ENCODE results near the gene PDE4D.

DNA sequence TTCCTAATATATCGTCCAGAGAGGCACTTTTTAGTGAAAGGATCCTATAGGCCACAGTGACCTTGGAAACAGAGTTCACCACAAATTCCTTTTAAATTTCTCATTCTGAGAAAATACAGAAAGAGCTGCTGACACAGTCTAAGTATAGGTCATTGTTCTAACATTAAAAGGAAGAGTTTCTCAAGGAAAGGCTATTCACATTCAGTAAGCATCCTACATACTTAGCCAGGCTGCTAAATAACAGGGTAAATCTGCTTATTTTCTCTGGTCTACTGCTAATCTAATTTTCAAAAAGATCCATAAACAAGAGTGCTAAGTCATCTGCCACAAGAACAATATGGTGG lies 313.7 kb downstream of the PDE4D start:
- TF ChIP-seq FOXM1 (IDR thresholded peaks at IDR 0.05; ENCODE audit: borderline replicate concordance) (no peak), HDGF (IDR thresholded peaks at IDR 0.05; ENCODE audit: borderline replicate concordance) (no peak), FOXA1 (IDR thresholded peaks at IDR 0.05) (no peak), BHLHE40 (IDR thresholded peaks at IDR 0.05; ENCODE audit: borderline replicate concordance) (no peak), FOXK2 (IDR thresholded peaks at IDR 0.05) (no peak), SUZ12 (IDR thresholded peaks at IDR 0.05) (no peak), ZNF384 (IDR thresholded peaks at IDR 0.05) (no peak)
- TF ChIP-seq, protein P1, sequence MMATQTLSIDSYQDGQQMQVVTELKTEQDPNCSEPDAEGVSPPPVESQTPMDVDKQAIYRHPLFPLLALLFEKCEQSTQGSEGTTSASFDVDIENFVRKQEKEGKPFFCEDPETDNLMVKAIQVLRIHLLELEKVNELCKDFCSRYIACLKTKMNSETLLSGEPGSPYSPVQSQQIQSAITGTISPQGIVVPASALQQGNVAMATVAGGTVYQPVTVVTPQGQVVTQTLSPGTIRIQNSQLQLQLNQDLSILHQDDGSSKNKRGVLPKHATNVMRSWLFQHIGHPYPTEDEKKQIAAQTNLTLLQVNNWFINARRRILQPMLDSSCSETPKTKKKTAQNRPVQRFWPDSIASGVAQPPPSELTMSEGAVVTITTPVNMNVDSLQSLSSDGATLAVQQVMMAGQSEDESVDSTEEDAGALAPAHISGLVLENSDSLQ (IDR thresholded peaks at IDR 0.05): no peak

Measured in HEK293T (cell line).